Upper lobe of left lung (tissue), 6 donors: ENCODE data around the gene FAM110A. TPM values are rescaled to one million over a fixed set of nuclear protein-coding genes. Genes with fewer than 3 reads are reported as not detected.
A peak's percentile ranks its signal among the peaks of the same experiment; 100 is the strongest.
"Not testable (repeated sequence)": the region's sequence is repeated elsewhere in the genome, so short reads cannot be mapped to it uniquely, and the experiment has no call there.

Source experiments
- ATAC-seq, 2 donors: fragments of 200-7000 bp; cut with Tn5 transposase; one replicate each; pipeline ENCODE4 v1.9.1; 2022; ENCODE audit warnings: mild to moderate bottlenecking in 2 of 2, moderate library complexity in 2 of 2; ENCODE audit not compliant: low FRiP score in 2 of 2
- DNase-seq, 2 donors: peaks; one replicate each; pipeline ENCODE4 v3.0.0-alpha.2; 2019 to 2020
- H3K27ac ChIP-seq, 4 donors: fragments of 200-600 bp; sonication (generic); one replicate each; pipeline ENCODE4 v1.5.1; 2016 to 2019
- H3K27me3 ChIP-seq, 4 donors: fragments of 200-600 bp; sonication (generic); one replicate each; pipeline ENCODE4 v1.5.1; 2017 to 2019
- H3K36me3 ChIP-seq, 4 donors: fragments of 200-600 bp; sonication (generic); one replicate each; pipeline ENCODE4 v1.5.1; 2016 to 2019
- H3K4me1 ChIP-seq, 4 donors: fragments of 200-600 bp; sonication (generic); one replicate each; pipeline ENCODE4 v1.5.1; 2018 to 2019
- H3K4me3 ChIP-seq, 4 donors: fragments of 200-600 bp; sonication (generic); one replicate each; pipeline ENCODE4 v1.5.1; 2017 to 2019; ENCODE audit warnings: mild to moderate bottlenecking in 2 of 4, moderate library complexity in 1 of 4
- H3K9me3 ChIP-seq, 4 donors: fragments of 200-600 bp; sonication (generic); one replicate each; pipeline ENCODE4 v1.5.1; 2018 to 2019
- CTCF ChIP-seq, 6 experiments: fragments of 450-650 bp in 4 of 6; fragments of 200-600 bp in 2 of 6; sonication (generic) in 2 of 6; IDR thresholded peaks; one replicate each; pipeline ENCODE4 v1.5.1; 2016 to 2019; ENCODE audit warnings: antibody characterized with exemption in 6 of 6
- EP300 ChIP-seq, 4 donors: sonication (generic); formaldehyde crosslinking; IDR thresholded peaks; one replicate each; pipeline ENCODE4 v1.5.1; 2017; ENCODE audit warnings: antibody characterized with exemption in 4 of 4, control low read depth in 2 of 4
- POLR2A ChIP-seq, 4 donors: fragments of 450-650 bp; IDR thresholded peaks; one replicate each; pipeline ENCODE4 v1.5.1; 2016 to 2017; ENCODE audit warnings: antibody characterized with exemption in 4 of 4, mild to moderate bottlenecking in 2 of 4
- POLR2AphosphoS5 ChIP-seq, 2 donors: sonication (generic); formaldehyde crosslinking; IDR thresholded peaks; one replicate each; pipeline ENCODE4 v1.5.1; 2017; ENCODE audit warnings: antibody characterized with exemption in 2 of 2
- WGBS, 2 donors: methylation state at CpG; one replicate each; pipeline ENCODE4 v1.1.5; 2017 to 2018; 5-methylcytosine and 5-hydroxymethylcytosine counted together
- total RNA-seq, 6 donors: library from RNA; depleted of rRNA in 4 of 6; stranded (reverse); fragments of >200 nt in 4 of 6; gene quantifications; one replicate each; pipeline versions ENCODE4 v1.1.0 to v1.2.1, GENCODE V29; 2016 to 2021
- donor health status: DM: no; HTN: no; CAD: no; lungs with moderate emphysema.
- donor health status: DM: no; HTN: yes; CAD: no; lungs with severe emphysema.

The FAM110A gene
- total RNA-seq, 6 donors from 2014 or later: 13.2 to 27.9 (median 19.9) TPM

- TF ChIP-seq CTCF (IDR thresholded peaks at IDR 0.05) (no peak), EP300 (IDR thresholded peaks at IDR 0.05) (no peak), POLR2A (IDR thresholded peaks at IDR 0.05) (no peak), POLR2AphosphoS5 (IDR thresholded peaks at IDR 0.05) (no peak)
- 79 to 92% methylated on average over 7 to 9 of the region's 9 CpGs for WGBS, 2 donors
- Histone ChIP-seq H3K36me3 (no peaks in the 10 kb centered on the region), H3K4me3 (no peak overlapping the region), H3K27ac (no peak overlapping the region), H3K4me1 (peaks cover 0 to 14% (median 2%) of the 10 kb centered on the region in 4 donors), H3K27me3 (no peaks in the 10 kb centered on the region), H3K9me3 (no peaks in the 10 kb centered on the region)
- DNase-seq (peak in 1 of 2 donors; percentile 19), ATAC-seq (peak in 1 of 2 donors; percentile 28)
Observed at GRCh38 chr20:825710-826421, 7.6 kb upstream of the FAM110A start.

- ATAC-seq (no peak), DNase-seq (peak in 1 of 2 donors; percentile 12)
- H3K4me3 ChIP-seq: no peak overlapping the region
- 88 to 98% methylated on average over 7 of the region's 7 CpGs for WGBS, 2 donors
- no peaks in the 10 kb centered on the region for H3K36me3 ChIP-seq
- H3K9me3 ChIP-seq: no peaks in the 10 kb centered on the region
- H3K27me3 ChIP-seq: no peaks in the 10 kb centered on the region
- H3K27ac ChIP-seq: no peak overlapping the region
- TF ChIP-seq CTCF (IDR thresholded peaks at IDR 0.05) (no peak), POLR2AphosphoS5 (IDR thresholded peaks at IDR 0.05) (no peak), EP300 (IDR thresholded peaks at IDR 0.05) (no peak), POLR2A (IDR thresholded peaks at IDR 0.05) (no peak)
- H3K4me1 ChIP-seq: peaks cover 0 to 15% (median under 1%) of the 10 kb centered on the region in 4 donors
Observed at GRCh38 chr20:826695-827323, 6.7 kb upstream of the FAM110A start.

- not testable (repeated sequence) for ATAC-seq, H3K9me3 ChIP-seq, H3K36me3 ChIP-seq, H3K4me3 ChIP-seq, H3K27ac ChIP-seq, H3K27me3 ChIP-seq
- H3K4me1 ChIP-seq: peaks cover 4 to 18% (median 9%) of the 10 kb centered on the region in 4 donors
- WGBS, 2 donors: 91 to 92% methylated on average over 8 of the region's 8 CpGs
- peak in 1 of 2 donors; percentile 1 for DNase-seq
Observed at GRCh38 chr20:827981-828380, 5.5 kb upstream of the FAM110A start.

GRCh38 chr20:828987-829386 is 4.5 kb upstream of the FAM110A start:
- Histone ChIP-seq H3K27ac (no peak overlapping the region), H3K4me3 (no peak overlapping the region), H3K27me3 (no peaks in the 10 kb centered on the region), H3K36me3 (no peaks in the 10 kb centered on the region), H3K9me3 (no peaks in the 10 kb centered on the region), H3K4me1 (peaks cover 7 to 18% (median 11%) of the 10 kb centered on the region in 4 donors)
- no peak for ATAC-seq
- TF ChIP-seq POLR2AphosphoS5 (IDR thresholded peaks at IDR 0.05): no peak
- TF ChIP-seq CTCF (IDR thresholded peaks at IDR 0.05): no peak
- no peak for TF ChIP-seq POLR2A (IDR thresholded peaks at IDR 0.05)
- TF ChIP-seq EP300 (IDR thresholded peaks at IDR 0.05): no peak
- DNase-seq: peak in 1 of 2 donors; percentile 21
- WGBS, 2 donors: 50% methylated on average over 6 of the region's 6 CpGs

- 91 to 93% methylated on average over 2 of the region's 2 CpGs for WGBS, 2 donors
- Histone ChIP-seq H3K9me3 (no peaks in the 10 kb centered on the region), H3K27ac (peak overlapping the region in 2 of 4 donors; percentile 18 to 46), H3K27me3 (no peaks in the 10 kb centered on the region), H3K36me3 (no peaks in the 10 kb centered on the region), H3K4me1 (peaks cover 11 to 21% (median 16%) of the 10 kb centered on the region in 4 donors), H3K4me3 (no peak overlapping the region)
- peak in 1 of 2 donors; percentile 22 for DNase-seq
- ATAC-seq: no peak
- TF ChIP-seq CTCF (IDR thresholded peaks at IDR 0.05) (no peak), EP300 (IDR thresholded peaks at IDR 0.05) (peak in 1 of 4 donors; percentile 27)
Observed at GRCh38 chr20:829551-829950, 4.0 kb upstream of the FAM110A start.
